Natural killer cell treated with Interleukin-12 subunit alpha and Interleukin-12 subunit beta and Interleukin-15 and Interleukin-18, amount 100 ng/mL, for 72 hours (primary cell): ENCODE results near the gene NUDT19. TPM values are rescaled to one million over a fixed set of nuclear protein-coding genes. Genes with fewer than 3 reads are reported as not detected.
"Not testable (repeated sequence)": the region's sequence is repeated elsewhere in the genome, so short reads cannot be mapped to it uniquely, and the experiment has no call there.

ENCODE experiments used
- ATAC-seq, 2 donors: fragments of 150-1000 bp; cut with Tn5 transposase in 1 of 2; sonication (Bioruptor Pico), chemical (Tn5 transposase) in 1 of 2; 2 replicates each; pipeline ENCODE4 v1.10.0; 2021
- DNase-seq: peaks from one replicate; pipeline ENCODE4 v3.0.0; 2022; ENCODE audit warnings: low spot score
- H3K27ac Mint-ChIP-seq, 2 donors: 1 replicate in 1 of 2; 2 replicates in 1 of 2; pipeline ENCODE4 v1.8.0; 2022; ENCODE audit warnings: mixed read lengths in 2 of 2, mild to moderate bottlenecking in 1 of 2, moderate library complexity in 1 of 2
- H3K27me3 Mint-ChIP-seq, 2 donors: 1 replicate in 1 of 2; 2 replicates in 1 of 2; pipeline ENCODE4 v1.8.0; 2022; ENCODE audit warnings: mixed read lengths in 2 of 2
- H3K36me3 Mint-ChIP-seq: one replicate; pipeline ENCODE4 v1.8.0; 2022; ENCODE audit warnings: mixed read lengths
- H3K4me1 Mint-ChIP-seq, 2 donors: 1 replicate in 1 of 2; 2 replicates in 1 of 2; pipeline ENCODE4 v1.8.0; 2022; ENCODE audit warnings: low read depth in 2 of 2, mixed read lengths in 2 of 2, mild to moderate bottlenecking in 1 of 2
- H3K4me3 Mint-ChIP-seq: one replicate; pipeline ENCODE4 v1.8.0; 2022; ENCODE audit warnings: mixed read lengths
- H3K9me3 Mint-ChIP-seq: 2 replicates; pipeline ENCODE4 v1.8.0; 2022; ENCODE audit warnings: mixed read lengths
- total RNA-seq, 2 donors: library from RNA; stranded (reverse); gene quantifications; one replicate each; pipeline ENCODE4 v1.2.3, GENCODE V29; 2022

Gene NUDT19
- total RNA-seq, result 10 to 100 TPM; 19.6 to 21.7 TPM

DNA sequence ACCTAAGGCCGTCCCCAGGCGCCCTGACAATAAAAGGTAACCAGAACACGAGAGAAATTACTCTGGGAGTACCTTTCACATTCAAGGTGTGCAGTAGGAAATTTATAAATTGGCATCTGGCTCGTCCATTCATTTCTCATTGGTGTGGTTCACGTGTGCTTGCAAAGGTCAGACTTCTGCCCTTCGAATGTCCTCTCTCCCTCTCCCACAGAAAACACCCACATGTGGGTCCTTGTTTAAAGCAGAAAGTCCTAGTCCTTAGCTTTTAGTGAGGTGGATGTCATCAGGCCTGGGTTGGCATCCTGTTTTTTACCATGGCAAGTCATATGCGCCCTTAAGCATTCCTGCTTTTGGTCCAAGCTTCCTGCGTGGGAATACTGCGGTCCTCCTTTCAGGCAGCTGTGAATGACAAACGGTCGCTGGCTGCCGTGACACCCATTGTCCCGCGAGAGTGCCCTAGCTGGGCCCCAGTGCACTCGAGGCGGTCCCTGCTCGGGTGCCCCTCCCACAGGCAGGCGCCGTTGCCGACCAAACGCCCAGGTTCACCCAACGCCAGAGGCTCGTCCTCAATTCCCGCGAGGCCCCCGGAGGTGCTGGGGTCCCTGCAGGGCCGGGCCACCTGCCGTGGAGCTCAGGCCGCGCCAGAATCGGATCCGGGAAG is at the start of gene NUDT19:
Gene NUDT19 (plus strand): TSS at position 531 of the 661 bp plus-strand sequence. CDS start 140 bp downstream, outside the sequence.
- H3K4me1 Mint-ChIP-seq, result peaks cover 49 to 51% of the 10 kb centered on the region in 2 donors
- H3K27ac Mint-ChIP-seq, result peak within 1 kb of the TSS; percentile 83 to 96
- peaks cover 20% of the 10 kb centered on the region for H3K36me3 Mint-ChIP-seq
- H3K27me3 Mint-ChIP-seq, result no peaks in the 10 kb centered on the region
- H3K9me3 Mint-ChIP-seq, result no peaks in the 10 kb centered on the region
- peak; percentile 85 for DNase-seq
- peak within 1 kb of the TSS; percentile 89 for H3K4me3 Mint-ChIP-seq
- peak; percentile 72 to 82 for ATAC-seq

DNA sequence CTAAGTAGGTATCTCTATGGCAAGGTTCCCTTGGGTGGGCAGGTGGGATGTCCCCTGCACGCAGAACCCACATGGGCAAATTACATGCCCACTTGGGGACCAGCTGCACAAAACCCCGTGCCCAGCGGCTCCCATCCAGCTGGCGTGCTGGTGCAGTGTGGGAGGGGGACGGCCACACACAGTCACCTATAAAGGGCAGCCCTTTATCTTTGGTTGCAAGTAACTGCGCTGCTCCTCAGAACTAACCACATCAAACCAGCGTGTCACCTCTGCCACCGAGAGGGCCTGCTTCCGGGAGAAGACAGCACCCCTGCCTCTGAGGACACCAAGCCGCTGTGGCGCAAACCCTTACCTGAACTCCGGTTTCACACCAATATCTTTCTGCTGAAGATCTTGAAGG is 48.9 kb upstream of the NUDT19 start:
- no peak overlapping the region for H3K27ac Mint-ChIP-seq
- ATAC-seq (peak; percentile 48 to 57), DNase-seq (no peak)
- no peaks in the 10 kb centered on the region for H3K27me3 Mint-ChIP-seq
- no peak overlapping the region for H3K4me3 Mint-ChIP-seq
- H3K9me3 Mint-ChIP-seq, result no peaks in the 10 kb centered on the region
- peaks cover 12% of the 10 kb centered on the region for H3K36me3 Mint-ChIP-seq
- H3K4me1 Mint-ChIP-seq, result peaks cover 5 to 10% of the 10 kb centered on the region in 2 donors

DNA sequence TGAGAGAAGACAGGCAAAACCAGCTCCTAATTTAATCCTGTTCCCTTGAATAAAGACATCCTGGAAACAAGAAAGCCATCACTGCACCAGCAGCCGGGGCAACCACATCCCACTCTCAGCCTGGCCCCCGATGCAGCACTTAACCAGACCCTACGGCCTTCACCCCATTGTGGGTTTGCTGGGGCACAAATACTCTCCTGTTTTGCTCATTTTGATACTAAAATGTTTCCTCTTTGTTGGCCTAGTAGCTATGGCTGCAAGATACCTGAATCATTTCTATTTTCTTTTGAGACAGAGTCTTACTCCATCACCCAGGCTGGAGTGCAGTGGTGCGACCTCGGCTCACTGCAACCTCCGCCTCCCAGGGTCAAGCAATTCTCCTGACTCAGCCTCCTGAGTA is 45.1 kb upstream of the NUDT19 start:
- Mint-ChIP-seq H3K27me3 (no peaks in the 10 kb centered on the region), H3K36me3 (peaks cover 9% of the 10 kb centered on the region), H3K27ac (no peak overlapping the region), H3K4me1 (peaks cover 5 to 10% of the 10 kb centered on the region in 2 donors), H3K9me3 (no peaks in the 10 kb centered on the region), H3K4me3 (no peak overlapping the region)
- ATAC-seq, result peak in 1 of 2 donors; percentile 66
- no peak for DNase-seq

DNA sequence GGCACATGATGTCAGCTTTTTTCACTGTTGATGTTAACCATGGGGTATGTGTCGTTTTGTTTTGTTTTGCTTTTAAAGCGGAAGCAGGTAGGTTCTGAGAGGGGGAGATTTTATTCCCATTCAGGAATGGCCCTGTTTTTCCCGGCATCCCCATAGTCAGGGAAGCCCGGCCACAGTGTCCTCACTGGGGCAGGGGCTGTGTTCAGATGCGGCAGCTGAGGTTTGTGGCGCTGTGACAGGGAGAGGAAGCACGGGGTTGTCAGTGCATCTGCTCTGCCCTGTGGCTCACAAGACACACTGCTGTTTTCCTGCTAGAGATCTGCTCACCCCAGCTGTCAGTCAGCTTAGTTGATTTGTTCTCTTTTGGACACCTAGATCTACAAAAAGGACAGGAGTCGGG is 44.3 kb upstream of the NUDT19 start:
- H3K9me3 Mint-ChIP-seq, result no peaks in the 10 kb centered on the region
- no peak for ATAC-seq
- no peak overlapping the region for H3K4me3 Mint-ChIP-seq
- H3K27me3 Mint-ChIP-seq, result no peaks in the 10 kb centered on the region
- no peak overlapping the region for H3K27ac Mint-ChIP-seq
- DNase-seq, result no peak
- peaks cover 4% of the 10 kb centered on the region for H3K36me3 Mint-ChIP-seq
- peaks cover 5 to 7% of the 10 kb centered on the region in 2 donors for H3K4me1 Mint-ChIP-seq

DNA sequence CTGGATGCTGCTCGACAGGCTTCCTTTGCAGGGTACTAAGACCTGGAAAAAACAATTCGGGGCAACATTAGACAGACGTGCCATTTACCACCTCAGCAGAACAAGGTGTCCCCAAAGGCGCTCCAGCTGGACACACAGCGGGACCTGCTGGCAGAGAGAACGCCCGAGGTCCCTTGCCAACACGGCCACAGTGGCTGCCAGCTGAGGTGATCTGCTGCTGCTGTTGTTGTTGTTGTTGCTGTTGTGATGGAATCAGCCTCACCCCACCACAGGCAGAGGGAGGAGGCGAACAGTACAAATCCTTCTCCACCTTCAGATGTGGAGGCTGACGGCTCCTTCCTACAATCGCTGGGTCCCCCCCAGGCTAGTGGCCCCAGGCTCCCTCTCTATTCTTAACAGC is 41.9 kb upstream of the NUDT19 start:
- ATAC-seq, result no peak
- no peak for DNase-seq
- no peaks in the 10 kb centered on the region for H3K9me3 Mint-ChIP-seq
- no peak overlapping the region for H3K4me3 Mint-ChIP-seq
- no peak overlapping the region for H3K27ac Mint-ChIP-seq
- H3K27me3 Mint-ChIP-seq, result no peaks in the 10 kb centered on the region
- no peaks in the 10 kb centered on the region for H3K4me1 Mint-ChIP-seq
- no peaks in the 10 kb centered on the region for H3K36me3 Mint-ChIP-seq

DNA sequence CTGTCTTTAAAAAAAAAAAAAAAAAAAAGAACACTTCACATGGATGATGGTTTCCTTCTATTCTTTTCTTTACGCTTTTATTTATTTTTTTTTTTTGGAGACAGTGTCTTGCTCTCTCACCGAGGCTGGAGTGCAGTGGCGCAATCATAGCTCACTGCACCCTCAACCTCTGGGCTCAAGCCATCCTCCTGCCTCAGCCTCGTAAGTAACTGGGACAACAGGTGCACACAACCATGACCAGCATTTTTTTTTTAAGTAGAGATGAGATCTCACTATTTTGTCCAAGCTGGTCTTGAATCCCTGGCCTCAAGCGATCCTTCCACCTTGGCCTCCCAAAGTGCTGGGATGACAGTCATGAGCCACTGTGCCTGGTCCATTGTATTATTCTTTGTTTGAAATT is 41.0 kb upstream of the NUDT19 start:
- Mint-ChIP-seq H3K4me3 (no peak overlapping the region), H3K4me1 (no peaks in the 10 kb centered on the region), H3K27ac (no peak overlapping the region), H3K9me3 (no peaks in the 10 kb centered on the region), H3K36me3 (no peaks in the 10 kb centered on the region), H3K27me3 (no peaks in the 10 kb centered on the region)
- DNase-seq, result peak; percentile 6
- ATAC-seq, result no peak

DNA sequence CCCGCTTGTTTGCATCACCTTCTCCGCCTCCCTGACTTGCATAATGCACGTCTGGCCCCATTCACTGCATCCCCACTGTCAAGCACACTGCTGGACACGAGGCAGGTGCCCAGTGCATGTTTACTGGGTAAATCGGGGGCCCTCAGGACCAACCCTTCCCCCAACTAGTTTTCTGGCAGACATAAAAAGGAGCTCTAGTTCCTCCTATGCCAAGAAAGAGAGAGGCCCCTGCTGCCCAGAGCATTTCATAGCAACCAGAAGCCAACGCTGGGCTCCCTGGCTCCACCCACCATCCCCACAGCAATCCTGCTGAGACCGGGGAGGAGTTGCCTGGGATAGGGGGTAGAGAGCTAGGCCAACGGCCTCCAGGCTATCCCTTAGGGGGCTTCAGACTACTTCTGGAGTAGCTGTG is 39.9 kb upstream of the NUDT19 start:
- Mint-ChIP-seq H3K4me1 (no peaks in the 10 kb centered on the region), H3K36me3 (no peaks in the 10 kb centered on the region), H3K27ac (no peak overlapping the region), H3K27me3 (no peaks in the 10 kb centered on the region), H3K4me3 (no peak overlapping the region), H3K9me3 (no peaks in the 10 kb centered on the region)
- DNase-seq (no peak), ATAC-seq (no peak)

DNA sequence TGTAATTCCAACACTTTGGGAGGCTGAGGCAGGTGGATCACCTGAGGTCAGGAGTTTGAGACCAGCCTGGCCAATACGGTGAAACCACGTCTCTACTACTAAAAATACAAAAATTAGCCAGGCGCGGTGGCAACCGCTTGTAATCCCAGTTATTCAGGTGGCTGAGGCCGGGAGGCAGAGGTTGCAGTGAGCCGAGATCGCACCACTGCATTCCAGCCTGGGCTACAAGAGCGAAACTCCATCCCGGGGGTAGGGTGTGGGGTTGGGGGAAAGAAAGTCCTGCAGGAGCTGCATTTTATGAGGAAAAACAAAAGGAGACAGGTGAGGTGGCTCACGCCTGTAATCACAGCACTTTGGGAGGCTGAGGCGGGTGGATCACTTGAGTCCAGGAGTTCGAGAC is 39.3 kb upstream of the NUDT19 start:
- H3K9me3 Mint-ChIP-seq, H3K4me3 Mint-ChIP-seq, H3K4me1 Mint-ChIP-seq, ATAC-seq, DNase-seq, H3K36me3 Mint-ChIP-seq, H3K27ac Mint-ChIP-seq, H3K27me3 Mint-ChIP-seq: not testable (repeated sequence)

DNA sequence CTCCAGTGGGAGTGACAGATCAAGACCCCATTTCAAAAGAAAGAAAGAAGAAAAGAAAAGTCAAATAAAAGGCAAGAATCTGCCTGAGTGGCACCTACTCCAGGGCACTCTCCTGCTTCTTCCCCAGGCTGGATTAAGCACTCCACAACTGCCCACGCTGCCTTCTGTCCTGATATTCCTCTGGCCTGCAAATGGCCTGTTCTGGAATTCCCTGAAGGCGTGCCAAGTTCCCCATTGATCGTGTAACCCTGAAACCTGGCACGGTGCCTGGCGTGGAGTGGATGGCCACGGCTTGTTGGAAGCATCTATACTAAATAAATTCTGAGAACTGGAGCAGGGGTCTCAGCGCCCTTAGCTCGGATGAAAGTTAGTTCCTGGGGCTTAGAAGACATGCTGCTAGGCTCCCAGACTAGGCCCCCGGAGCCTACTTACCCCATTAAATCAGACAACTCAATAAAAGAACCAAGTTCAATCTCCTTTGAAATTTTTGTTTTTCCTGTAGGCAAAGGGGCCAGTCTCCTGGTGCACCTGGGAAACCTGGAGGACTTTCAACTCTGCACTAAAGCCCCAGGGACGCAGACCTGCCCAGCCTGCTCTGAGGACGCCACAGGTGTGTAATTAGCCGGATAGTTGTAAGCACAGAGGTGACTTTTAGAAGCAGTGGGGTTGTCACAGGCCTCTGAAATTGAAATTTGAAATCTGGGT is 38.6 kb upstream of the NUDT19 start:
- Mint-ChIP-seq H3K27me3 (no peaks in the 10 kb centered on the region), H3K4me3 (no peak overlapping the region), H3K36me3 (no peaks in the 10 kb centered on the region), H3K4me1 (no peaks in the 10 kb centered on the region), H3K9me3 (no peaks in the 10 kb centered on the region), H3K27ac (no peak overlapping the region)
- ATAC-seq (no peak), DNase-seq (no peak)

DNA sequence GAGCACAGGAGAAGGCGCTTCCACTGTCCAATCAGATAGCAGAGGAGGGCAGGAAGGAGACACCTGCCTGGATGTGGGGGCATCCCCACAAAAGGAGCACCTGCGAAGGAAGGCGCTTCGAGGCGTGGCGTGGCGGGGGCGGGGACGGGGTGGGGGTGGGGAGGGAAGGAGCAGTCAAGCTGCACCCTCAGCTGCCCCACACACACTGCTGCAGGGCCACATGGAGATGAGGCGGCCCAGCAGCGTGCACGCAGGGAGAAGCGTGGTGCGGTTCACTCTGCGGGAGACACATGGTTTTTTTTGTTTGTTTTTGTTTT is 38.1 kb upstream of the NUDT19 start:
- Mint-ChIP-seq H3K9me3 (no peaks in the 10 kb centered on the region), H3K27ac (no peak overlapping the region), H3K4me1 (no peaks in the 10 kb centered on the region), H3K36me3 (no peaks in the 10 kb centered on the region), H3K4me3 (no peak overlapping the region), H3K27me3 (no peaks in the 10 kb centered on the region)
- DNase-seq (peak; percentile 6), ATAC-seq (no peak)

DNA sequence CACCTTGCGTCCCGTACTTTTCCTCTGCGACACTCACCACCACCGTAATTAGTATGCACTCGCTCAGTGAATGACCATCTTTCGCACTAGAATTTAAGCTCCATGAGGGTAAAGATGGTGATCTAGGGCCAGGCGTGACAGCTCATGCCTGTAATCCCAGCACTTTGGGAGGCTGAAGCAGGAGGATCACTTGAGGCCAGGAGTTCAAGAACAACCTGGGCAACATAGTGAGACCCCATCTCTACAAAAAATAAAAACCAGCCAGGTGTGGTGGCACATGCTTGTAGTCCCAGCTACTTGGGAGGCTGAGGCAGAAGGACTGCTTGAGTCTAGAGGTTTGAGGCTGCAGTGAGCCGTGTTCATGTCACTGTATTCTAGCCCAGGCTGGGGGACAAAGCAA is 35.2 kb upstream of the NUDT19 start:
- not testable (repeated sequence) for H3K4me3 Mint-ChIP-seq, H3K9me3 Mint-ChIP-seq, H3K36me3 Mint-ChIP-seq, ATAC-seq, H3K4me1 Mint-ChIP-seq, H3K27ac Mint-ChIP-seq, H3K27me3 Mint-ChIP-seq
- peak; percentile 31 for DNase-seq

DNA sequence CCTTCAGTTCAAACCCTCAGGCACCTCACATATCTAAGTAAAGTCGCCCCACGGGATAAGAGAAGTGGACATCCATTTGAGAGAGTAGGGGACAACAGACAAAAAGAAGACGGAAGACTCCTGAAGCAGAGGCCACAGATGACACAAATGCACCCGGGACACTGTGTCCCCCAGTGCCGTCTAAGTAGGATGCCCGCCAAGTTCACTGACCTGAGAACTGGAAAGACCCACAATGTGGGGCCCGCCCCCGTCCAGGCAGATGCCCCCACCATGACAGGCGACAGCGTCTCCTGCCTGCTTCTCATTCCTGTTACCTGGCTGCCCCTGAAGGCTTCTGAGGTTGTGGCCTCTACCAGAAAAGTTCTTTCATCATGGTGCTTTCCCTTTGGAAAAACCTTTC is 33.5 kb upstream of the NUDT19 start:
- Mint-ChIP-seq H3K27ac (no peak overlapping the region), H3K36me3 (no peaks in the 10 kb centered on the region), H3K27me3 (no peaks in the 10 kb centered on the region), H3K9me3 (no peaks in the 10 kb centered on the region), H3K4me1 (peaks cover 3% of the 10 kb centered on the region in 2 donors), H3K4me3 (no peak overlapping the region)
- peak; percentile 26 for DNase-seq
- ATAC-seq, result no peak

DNA sequence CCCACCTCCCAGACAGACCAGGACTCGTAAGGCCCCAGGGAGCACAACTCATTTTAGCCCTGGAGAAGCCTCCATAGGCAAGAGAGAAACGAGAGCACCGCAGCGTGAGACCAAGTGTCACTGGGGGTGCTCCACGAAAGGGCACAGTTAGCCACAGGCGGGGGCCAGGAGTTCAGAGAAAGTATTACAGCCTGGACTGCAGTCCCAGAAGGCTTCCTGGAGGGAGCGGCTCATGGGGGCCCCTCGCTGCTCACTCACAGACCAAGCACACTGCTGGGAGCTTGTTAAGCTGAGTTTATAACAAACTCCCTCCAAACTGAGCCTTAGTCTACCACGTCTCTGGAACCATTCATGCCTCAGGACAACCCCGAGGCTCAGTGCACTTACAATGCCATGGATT is 33.1 kb upstream of the NUDT19 start:
- Mint-ChIP-seq H3K27ac (no peak overlapping the region), H3K36me3 (no peaks in the 10 kb centered on the region)
- no peak for ATAC-seq

DNA sequence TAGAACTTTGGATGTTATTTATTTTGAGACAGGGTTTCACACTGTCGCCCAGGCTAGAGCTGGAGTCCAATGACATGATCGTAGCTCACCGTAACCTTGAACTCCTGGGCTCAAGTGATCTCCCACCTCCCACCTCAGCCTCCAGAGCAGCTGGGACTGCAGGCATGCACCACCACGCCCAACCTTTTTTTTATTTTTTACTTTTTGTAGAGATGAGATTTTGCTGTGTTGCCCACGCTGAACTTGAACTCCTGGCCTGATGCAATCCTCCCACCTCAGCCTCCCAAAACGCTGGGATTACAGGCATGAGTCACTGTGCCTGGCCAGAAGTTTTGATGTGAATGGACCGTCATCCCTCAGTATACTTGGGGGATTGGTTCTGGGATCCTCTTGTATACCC is 30.3 kb upstream of the NUDT19 start:
- Mint-ChIP-seq H3K9me3 (no peaks in the 10 kb centered on the region), H3K4me3 (no peak overlapping the region), H3K4me1 (peaks cover 3 to 4% of the 10 kb centered on the region in 2 donors), H3K36me3 (no peaks in the 10 kb centered on the region), H3K27me3 (no peaks in the 10 kb centered on the region), H3K27ac (no peak overlapping the region)
- DNase-seq (no peak), ATAC-seq (peak in 1 of 2 donors; percentile 17)

More for the DNA sequence above, 33.1 kb upstream of the NUDT19 start:
- Mint-ChIP-seq H3K4me1 (peaks cover 3 to 4% of the 10 kb centered on the region in 2 donors), H3K4me3 (no peak overlapping the region), H3K9me3 (no peaks in the 10 kb centered on the region), H3K27me3 (no peaks in the 10 kb centered on the region)
- DNase-seq, result peak; percentile 35
